Activated CD4-positive, alpha-beta T cell treated with anti-CD3 and anti-CD28 coated beads, Interleukin-2, amount 50 U/mL, for 16 hours (primary cell): Measurements from ENCODE around the gene CDH3.

Experiments
- DNase-seq: peaks from one replicate; pipeline ENCODE4 v3.0.0-alpha.2; 2020

Gene CDH3

DNA sequence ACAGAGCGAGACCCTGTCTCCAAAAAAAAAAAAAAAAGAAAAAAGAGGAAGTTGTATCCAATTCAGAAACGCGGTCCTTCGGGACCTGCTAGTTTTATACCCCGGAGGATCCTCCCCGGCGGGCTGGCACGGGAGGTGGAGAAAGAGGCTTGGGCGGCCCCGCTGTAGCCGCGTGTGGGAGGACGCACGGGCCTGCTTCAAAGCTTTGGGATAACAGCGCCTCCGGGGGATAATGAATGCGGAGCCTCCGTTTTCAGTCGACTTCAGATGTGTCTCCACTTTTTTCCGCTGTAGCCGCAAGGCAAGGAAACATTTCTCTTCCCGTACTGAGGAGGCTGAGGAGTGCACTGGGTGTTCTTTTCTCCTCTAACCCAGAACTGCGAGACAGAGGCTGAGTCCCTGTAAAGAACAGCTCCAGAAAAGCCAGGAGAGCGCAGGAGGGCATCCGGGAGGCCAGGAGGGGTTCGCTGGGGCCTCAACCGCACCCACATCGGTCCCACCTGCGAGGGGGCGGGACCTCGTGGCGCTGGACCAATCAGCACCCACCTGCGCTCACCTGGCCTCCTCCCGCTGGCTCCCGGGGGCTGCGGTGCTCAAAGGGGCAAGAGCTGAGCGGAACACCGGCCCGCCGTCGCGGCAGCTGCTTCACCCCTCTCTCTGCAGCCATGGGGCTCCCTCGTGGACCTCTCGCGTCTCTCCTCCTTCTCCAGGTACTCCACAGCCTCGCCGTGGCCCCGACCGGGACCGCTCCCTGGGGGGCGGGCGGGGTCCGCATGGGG, at the start of gene CDH3:
Gene CDH3, plus strand, starts transcription at position 596 of the 779 bp plus-strand sequence. Its CDS starts 70 bp downstream, at position 666.
- no peak for DNase-seq

DNA sequence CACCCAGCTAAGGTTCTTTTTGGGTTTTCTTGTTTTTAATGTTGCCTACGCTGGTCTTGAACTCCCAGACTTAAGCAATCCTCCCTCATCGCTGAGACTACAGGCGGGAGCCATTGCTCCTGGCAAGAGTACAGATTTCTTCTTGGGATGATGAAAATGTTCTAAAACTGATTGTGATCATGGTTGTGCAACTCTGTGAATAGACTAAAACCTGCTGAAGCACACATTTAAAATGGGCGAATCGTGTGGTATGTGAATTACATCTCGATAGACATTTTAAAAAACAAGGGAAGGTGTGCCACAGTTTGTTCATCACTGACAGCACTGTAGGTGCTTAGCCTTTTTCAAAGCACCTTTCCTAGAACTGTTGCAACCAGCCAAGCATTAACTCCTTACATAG, 48.8 kb upstream of the CDH3 start:
- DNase-seq, result no peak

- DNase-seq, result no peak
Observed at GRCh38 chr16:68599586-68599985, 45.5 kb upstream of the CDH3 start.

DNA sequence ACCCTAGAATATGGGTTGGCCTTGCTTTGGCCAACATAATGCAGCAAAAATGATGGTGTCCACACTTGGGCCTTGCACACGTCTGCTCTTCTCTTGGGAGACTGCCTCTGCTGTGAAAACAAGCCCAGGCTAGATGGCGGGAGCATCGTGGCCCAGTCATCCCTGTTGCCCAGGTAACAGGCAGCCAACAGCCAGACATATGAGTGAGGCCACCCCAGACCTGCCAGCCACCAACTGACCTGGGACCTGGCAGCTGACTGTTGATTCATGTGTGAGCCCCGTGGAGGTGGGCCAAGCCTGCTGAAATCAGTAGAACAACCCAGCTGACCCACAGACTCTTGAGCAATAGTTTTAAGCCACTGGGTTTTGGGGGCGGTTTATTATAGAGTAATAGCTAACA, 39.4 kb upstream of the CDH3 start:
- DNase-seq, result no peak

DNA sequence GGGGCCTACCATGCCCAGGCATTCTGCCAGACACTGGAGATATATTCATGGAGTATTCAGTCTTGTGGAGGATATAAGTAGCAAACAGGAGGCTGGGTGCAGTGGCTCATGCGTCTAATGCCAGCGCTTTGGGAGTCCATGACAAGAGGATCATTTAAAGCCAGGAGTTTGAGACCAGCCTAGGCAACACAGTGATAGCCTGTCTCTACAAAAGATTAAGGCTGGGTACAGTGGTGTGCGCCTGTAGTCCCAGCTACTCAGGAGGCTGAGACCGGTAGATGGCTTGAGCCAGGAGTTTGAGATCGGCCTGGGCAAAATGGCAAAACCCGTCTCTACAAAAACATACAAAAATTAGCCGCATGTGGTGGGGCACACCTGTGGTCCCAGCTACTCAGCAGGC, 37.7 kb upstream of the CDH3 start:
- DNase-seq, result no peak

DNA sequence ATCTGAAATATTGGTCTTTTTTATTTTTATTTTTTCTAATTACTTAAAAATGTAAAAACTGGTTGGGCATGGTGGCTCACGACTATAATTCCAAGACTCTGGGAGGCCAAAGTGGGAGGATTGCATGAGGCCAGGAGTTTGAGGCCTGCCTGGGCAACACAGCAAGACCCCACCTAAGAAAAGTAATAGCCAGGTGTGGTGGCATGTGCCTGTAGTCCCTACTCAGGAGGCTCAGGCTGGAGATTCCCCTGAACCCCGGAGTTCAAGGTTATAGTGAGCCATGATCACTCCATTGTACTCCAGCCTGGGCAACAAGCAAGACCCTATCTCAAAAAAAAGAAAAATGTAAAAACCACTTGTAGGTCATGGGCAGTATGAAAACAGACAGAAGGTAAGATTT, 36.8 kb upstream of the CDH3 start:
- no peak for DNase-seq

DNA sequence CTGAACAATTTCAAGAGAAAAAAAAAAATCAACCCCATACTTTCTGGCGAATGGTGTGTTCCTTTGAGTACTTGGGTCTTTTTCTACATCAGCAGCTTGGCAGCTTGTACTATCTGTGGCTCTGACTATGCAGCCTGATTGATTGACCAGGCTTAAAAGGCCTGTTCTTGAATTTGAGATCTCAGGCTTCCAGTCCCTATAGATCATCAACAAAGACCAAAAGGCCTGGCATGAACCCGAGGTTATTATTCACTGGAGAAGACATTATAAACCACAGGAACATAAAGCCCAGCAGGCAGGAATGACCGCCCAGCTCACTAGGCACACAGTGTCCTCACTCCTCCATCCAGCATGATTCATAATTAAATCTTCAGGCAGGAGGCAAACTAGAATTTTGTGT, 32.1 kb upstream of the CDH3 start:
- DNase-seq, result no peak

GRCh38 chr16:68617734-68618133, 27.4 kb upstream of the CDH3 start:
- DNase-seq, result no peak

DNA sequence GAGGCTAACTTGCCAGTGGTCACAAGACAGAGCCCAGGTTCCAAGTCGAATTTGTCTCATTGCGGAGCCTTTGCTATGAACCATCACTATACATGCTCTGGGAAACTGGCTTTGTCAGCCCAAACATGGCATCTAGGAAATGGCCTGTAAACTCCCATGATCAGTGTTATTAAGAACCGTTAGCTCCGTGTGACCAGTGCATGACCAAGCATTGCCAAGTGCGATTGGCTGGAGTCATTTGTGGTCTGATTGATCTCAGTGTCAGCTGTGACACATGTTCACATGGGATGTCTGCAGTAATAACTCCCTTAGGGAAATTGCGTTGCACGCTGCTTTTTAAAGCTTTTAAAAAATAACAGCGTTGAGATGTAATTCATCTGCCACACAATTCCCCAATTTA, 18.6 kb upstream of the CDH3 start:
- DNase-seq, result no peak

DNA sequence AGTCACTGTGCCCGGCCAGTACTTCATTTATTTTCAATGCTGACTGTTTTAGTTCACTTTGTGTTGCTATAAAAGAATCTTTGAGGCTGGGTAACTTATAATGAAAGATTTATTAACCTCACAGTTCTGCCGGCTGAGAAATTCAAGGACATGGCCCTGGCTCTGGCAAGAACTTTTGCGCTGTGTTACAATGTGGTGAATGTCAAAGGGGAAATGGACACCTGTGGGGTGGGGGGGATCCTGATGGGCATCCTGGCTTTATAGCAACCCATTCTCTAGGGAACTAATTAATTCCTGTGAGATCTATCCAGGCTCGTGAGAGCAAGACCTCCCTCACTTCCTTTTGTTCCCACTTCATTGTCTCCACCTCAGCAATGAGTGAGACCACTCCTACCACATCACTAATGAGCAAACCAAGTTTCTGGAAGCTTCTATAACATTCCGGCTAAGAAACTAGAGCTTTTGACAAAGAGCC, 17.1 kb upstream of the CDH3 start:
- no peak for DNase-seq

- no peak for DNase-seq
Observed at GRCh38 chr16:68629351-68629910, 15.7 kb upstream of the CDH3 start.

- DNase-seq, result no peak
Observed at GRCh38 chr16:68636064-68636560, 9.0 kb upstream of the CDH3 start.

DNA sequence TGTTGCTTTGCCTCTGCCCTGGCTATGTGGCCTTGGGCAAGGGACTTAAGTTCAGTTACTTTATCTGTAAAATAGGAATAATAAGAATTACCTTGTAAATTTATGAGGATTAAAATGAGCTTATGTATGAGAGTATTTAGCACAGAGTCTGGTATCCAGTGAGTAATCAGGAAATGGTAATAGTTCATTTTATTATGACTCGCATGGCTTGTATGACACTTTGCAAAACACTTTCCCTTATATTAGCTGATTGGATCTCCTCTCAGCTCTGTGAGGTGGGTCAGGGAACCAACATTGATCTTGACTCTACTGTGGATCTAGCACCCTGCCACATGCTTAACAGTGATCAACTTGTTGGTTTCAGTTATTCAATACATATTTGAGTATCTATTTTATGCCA, 8.3 kb upstream of the CDH3 start:
- DNase-seq, result no peak

- DNase-seq, result no peak
Observed at GRCh38 chr16:68640972-68641371, 4.1 kb upstream of the CDH3 start.

GRCh38 chr16:68642047-68642435, 3.1 kb upstream of the CDH3 start:
- DNase-seq, result no peak

- DNase-seq, result no peak
Observed at GRCh38 chr16:68642436-68643101, 2.5 kb upstream of the CDH3 start.

DNA sequence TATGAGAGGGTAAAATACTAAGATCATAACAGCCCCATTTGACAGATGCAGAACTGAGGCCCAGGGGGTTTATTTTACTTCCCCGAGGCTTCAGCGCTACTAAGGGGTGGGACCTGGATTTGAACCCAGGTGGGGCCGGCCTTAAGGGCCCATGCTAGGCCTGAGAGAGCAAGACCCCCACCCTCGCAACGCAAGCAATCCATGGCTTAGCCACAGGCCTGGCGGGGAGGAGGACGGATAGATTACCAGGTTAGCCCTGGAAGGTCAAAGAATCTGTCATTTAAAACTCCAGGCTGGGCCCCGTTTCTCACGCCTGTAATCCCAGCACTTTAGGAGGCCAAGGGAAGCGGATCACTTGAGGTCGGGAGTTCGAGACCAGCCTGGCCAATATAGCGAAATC, 1.9 kb upstream of the CDH3 start:
- DNase-seq, result no peak

- DNase-seq, result no peak
Observed at GRCh38 chr16:68643847-68644246, 1.3 kb upstream of the CDH3 start.

GRCh38 chr16:68644296-68644695, 814 bp upstream of the CDH3 start:
- no peak for DNase-seq

DNA sequence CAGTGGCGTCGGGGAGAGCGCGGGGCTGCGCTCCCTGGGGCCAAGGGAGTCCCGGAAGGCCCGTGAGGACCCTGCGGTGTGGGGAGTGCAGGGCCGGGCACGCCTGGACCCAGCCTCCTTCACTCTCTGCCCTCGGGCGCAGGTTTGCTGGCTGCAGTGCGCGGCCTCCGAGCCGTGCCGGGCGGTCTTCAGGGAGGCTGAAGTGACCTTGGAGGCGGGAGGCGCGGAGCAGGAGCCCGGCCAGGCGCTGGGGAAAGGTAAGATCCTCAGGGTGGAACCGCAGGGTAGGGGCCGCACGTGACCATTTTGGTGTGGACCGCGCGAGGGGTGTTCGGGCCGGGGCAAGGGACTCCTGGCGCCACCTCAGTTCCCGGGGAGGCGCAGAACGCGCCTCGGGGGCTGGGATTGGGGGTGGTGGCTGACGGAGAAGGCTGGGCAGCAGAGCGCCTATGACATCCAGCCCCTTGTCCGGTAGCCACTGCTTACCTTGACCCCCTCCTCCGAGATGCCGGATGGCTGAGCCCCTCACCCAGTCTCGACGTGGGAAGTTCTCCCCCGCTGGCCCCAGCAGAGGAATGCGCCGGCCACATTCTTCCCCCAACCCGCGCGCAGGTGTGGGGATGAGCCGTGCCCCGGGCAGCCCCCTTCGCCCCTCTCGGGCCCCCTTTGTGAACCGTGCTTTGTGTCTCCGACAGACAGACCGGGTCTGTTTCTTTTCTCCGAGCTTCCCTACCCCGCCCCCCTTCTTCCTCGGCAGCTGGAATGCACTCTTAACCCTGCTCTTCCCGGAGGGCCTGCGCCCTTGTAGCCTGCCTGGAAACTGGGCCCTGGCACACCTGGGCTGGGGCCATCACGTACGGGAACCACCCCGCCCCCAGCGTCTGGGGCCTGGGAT, 631 bp downstream of the CDH3 start:
- no peak for DNase-seq

DNA sequence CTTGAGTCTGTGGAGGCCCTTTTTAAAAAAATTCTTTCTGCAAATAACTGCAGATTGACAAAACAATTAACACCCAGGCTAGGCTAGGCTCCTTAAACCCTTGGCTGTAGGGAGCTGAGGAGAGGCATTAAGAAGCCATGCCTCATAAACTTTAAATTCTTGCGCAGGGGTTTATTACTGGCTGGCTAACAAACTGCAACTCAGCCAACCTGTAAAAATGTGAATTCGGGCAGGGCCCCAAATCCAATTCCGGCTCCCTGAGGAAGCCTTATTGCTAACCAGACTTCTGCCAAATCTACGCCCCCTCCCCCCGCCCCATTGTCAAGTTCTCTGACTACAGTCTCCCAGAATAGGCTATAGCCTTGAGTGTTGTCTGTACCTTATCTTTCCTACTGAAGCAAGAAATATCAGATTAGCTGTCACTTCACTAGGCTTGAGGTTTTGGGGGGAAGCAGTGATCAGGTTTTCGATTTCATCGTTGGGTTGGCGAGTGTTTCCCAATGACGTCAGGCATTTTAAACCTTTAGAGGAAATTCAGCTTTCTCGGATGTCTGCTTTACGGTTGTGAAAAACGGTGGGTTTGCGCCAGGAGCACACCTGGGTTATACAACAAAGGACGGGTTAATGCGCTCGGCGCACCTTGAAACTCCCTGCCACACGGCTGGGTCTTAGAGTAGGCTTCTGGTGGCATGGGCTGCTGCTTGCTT, 2.0 kb downstream of the CDH3 start:
- no peak for DNase-seq

DNA sequence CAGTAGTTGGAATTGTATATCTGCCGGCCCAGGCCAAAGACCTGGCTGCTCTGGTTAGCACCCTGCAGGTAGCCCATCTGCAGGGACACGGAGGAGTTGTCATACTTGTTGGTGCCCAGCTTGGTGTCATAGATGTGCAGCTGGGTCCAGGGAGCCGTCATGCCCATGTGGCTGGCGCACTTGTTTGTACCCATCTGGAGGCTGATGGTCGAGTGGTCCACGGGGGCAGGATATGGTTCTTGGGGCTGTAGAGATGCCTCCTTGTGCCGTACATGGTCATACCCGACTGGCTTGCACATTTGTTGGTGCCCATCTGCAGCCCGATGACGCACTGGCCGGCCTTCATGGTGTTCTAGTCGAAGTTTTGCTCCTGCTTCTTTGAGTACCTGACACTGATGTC, 6.0 kb downstream of the CDH3 start:
- DNase-seq, result no peak
